T-helper 1 cell treated with Interleukin-12 subunit alpha and Interleukin-12 subunit beta and Interleukin-4 antibody, amounts not matched to agents 30 μg/mL and 1 μg/mL, for 36 hours (primary cell): ENCODE measurements around the gene NACAD.

Experiments used
- H3K27ac Mint-ChIP-seq: one replicate; pipeline ENCODE4 v1.8.0; 2021; ENCODE audit warnings: mild to moderate bottlenecking, mixed read lengths
- H3K27me3 Mint-ChIP-seq: one replicate; pipeline ENCODE4 v1.8.0; 2021; ENCODE audit warnings: low read depth, mixed read lengths
- H3K36me3 Mint-ChIP-seq: one replicate; pipeline ENCODE4 v1.8.0; 2021; ENCODE audit warnings: low read depth, mixed read lengths
- H3K4me1 Mint-ChIP-seq: one replicate; pipeline ENCODE4 v1.8.0; 2021; ENCODE audit warnings: low read depth, mixed read lengths
- H3K4me3 Mint-ChIP-seq: one replicate; pipeline ENCODE4 v1.8.0; 2021; ENCODE audit warnings: mild to moderate bottlenecking, moderate library complexity, mixed read lengths
- H3K9me3 Mint-ChIP-seq: one replicate; pipeline ENCODE4 v1.8.0; 2021; ENCODE audit warnings: mixed read lengths

NACAD gene

DNA sequence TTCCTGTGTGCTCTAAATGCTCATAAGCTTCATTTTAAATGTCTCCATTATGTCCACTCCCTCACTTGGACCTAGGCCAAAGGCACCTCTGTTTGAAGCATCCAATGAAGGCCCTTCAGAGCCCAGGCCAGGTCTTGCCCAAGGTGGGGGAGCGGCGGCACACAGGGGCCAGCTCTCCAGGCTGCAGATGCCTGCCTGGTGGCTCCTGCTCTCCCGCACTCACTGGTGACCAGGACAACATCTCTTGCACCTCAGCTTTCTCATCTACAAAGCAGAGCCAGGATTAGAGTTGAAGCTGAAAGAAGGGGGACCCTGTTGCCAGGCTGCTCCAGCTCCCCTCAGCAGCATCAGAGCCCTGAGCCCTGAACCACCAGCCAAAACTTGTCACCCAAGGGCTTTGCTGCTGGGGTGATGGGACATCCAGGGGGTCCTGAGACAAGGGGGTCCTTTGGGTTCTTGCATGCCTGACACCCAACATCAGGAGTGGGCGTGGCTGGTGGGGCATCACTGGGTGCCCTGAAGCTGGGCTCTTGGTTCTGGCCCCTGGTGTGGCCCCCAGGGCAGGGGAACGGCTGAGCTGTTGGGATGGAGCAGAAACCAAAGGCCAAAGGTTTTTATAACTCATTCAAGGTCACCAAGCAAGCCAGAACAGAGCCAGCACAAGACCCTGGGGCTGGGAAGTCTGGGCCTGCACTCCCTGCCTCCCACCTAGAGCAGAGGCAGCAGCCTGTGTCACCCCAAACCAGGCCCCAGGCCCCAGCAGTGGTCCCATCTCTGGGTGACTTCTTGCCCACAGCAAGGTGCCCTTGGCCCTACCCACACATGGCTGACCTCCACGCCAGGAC, 1.2 kb downstream of the NACAD start:
- H3K9me3 Mint-ChIP-seq: no peaks in the 10 kb centered on the region
- H3K27ac Mint-ChIP-seq: no peak overlapping the region
- peaks cover 25% of the 10 kb centered on the region for H3K27me3 Mint-ChIP-seq
- no peaks in the 10 kb centered on the region for H3K36me3 Mint-ChIP-seq
- H3K4me3 Mint-ChIP-seq: no peak overlapping the region
- H3K4me1 Mint-ChIP-seq: peaks cover 6% of the 10 kb centered on the region

DNA sequence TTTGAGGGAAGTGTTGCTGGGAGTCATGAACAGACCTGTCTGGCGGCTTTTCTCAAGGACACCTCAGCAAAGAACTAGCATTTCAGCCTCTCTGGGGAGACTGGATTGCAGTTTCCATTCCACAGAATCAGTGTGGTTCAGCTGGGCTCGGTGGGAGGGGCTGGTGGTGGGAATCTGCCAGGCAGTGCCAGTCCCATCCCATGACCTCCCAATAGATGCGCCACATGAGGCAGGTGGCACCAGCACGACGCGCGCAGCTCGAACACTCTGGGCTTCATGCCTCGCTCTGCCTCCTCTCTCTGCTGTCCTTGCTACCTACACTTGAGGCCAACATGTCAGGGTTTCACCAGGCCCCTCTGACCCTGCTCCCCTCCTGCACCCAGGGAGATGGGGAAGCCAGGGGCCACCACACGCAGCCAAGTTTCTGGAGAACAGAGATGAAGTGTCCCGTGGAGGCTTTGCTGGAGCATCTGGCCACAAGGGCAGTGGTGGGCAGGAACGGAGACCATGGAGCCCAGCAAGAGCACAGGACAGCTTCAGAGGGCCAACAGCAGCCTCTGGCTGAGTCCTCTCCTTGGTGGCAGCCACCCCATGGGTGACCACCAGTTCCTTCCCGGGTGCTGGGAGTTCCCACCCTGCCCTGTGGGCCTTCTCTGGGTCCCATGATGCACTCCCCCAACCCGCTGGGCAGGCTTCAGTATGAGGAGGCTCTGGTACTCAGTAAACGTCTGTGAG, 2.3 kb downstream of the NACAD start:
- H3K9me3 Mint-ChIP-seq: no peaks in the 10 kb centered on the region
- H3K4me1 Mint-ChIP-seq: peaks cover 6% of the 10 kb centered on the region
- no peak overlapping the region for H3K27ac Mint-ChIP-seq
- no peaks in the 10 kb centered on the region for H3K36me3 Mint-ChIP-seq
- peaks cover 15% of the 10 kb centered on the region for H3K27me3 Mint-ChIP-seq
- H3K4me3 Mint-ChIP-seq: no peak overlapping the region

GRCh38 chr7:45085619-45086200, 3.1 kb downstream of the NACAD start:
- Mint-ChIP-seq H3K9me3 (no peaks in the 10 kb centered on the region), H3K4me3 (no peak overlapping the region), H3K27ac (no peak overlapping the region), H3K4me1 (peaks cover 6% of the 10 kb centered on the region), H3K27me3 (peaks cover 13% of the 10 kb centered on the region), H3K36me3 (no peaks in the 10 kb centered on the region)

GRCh38 chr7:45084901-45085618, 3.7 kb downstream of the NACAD start:
- Mint-ChIP-seq H3K4me1 (peaks cover 7% of the 10 kb centered on the region), H3K9me3 (no peaks in the 10 kb centered on the region), H3K27me3 (peaks cover 10% of the 10 kb centered on the region), H3K4me3 (no peak overlapping the region), H3K27ac (no peak overlapping the region), H3K36me3 (no peaks in the 10 kb centered on the region)

GRCh38 chr7:45084336-45084735, 4.4 kb downstream of the NACAD start:
- Mint-ChIP-seq H3K9me3 (no peaks in the 10 kb centered on the region), H3K4me3 (no peak overlapping the region), H3K27me3 (peaks cover 2% of the 10 kb centered on the region), H3K27ac (no peak overlapping the region), H3K36me3 (no peaks in the 10 kb centered on the region), H3K4me1 (peaks cover 4% of the 10 kb centered on the region)

GRCh38 chr7:45082831-45083331, 5.9 kb downstream of the NACAD start:
- Mint-ChIP-seq H3K9me3 (no peaks in the 10 kb centered on the region), H3K27ac (no peak overlapping the region), H3K4me1 (peaks cover 1% of the 10 kb centered on the region), H3K27me3 (no peaks in the 10 kb centered on the region), H3K4me3 (no peak overlapping the region), H3K36me3 (peaks cover 2% of the 10 kb centered on the region)

GRCh38 chr7:45082031-45082830, 6.5 kb downstream of the NACAD start:
- Mint-ChIP-seq H3K9me3 (no peaks in the 10 kb centered on the region), H3K4me3 (no peak overlapping the region), H3K4me1 (peaks cover 1% of the 10 kb centered on the region), H3K27ac (no peak overlapping the region), H3K36me3 (peaks cover 3% of the 10 kb centered on the region), H3K27me3 (no peaks in the 10 kb centered on the region)

DNA sequence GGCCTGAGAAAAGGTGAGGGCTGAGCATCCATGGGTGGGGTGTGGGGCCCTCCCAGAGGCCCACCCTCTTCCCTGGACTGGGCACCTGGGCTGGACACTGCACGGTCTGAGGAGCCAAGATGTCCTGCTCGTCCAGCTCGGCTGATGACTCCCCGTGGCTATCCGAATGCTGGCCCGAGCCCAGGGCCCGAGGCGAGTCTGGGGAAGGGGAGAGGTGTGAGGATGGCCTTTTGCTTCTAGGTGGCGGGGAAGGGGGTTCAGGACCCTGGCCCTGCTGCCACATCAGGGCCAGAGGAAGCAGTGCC, 7.1 kb downstream of the NACAD start:
- Mint-ChIP-seq H3K27ac (no peak overlapping the region), H3K4me3 (no peak overlapping the region), H3K36me3 (peaks cover 6% of the 10 kb centered on the region), H3K4me1 (peaks cover 3% of the 10 kb centered on the region), H3K27me3 (no peaks in the 10 kb centered on the region), H3K9me3 (no peaks in the 10 kb centered on the region)

- Mint-ChIP-seq H3K27ac (no peak overlapping the region), H3K36me3 (peaks cover 6% of the 10 kb centered on the region)
Observed at GRCh38 chr7:45080958-45081669, 7.7 kb downstream of the NACAD start.

DNA sequence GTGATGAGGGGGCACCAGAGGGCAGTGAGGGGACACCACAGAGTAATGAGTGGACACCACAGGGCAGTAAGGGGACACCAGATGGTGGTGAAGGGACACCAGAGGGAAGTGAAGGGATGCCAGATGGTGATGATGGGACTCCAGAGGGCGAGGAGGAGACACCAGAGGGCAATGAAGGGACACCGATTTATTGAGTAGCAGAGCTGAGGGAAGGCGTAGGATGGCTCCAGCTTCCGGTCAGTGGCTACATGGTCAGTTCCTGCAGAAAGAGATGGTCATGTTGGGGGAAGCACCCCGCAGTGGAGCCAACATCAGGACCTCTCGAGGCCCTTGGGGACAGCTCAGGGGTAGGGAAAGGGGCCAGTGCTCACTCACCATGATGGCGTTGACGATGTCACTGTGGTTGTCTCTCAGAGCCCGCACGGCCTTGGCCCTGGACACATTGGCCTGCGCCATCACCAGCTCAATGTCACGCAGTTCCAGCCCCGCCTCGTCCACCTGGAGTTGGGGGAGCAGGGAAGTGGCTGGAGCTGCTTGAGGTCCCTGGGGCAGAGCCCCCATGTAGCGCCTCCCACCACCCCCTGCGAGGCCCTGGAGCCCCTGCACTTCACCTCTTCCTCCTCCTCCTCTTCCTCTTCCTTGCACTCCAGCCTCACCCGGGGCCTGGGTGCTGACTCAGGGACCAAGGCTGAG, 8.4 kb downstream of the NACAD start:
- Mint-ChIP-seq H3K9me3 (no peaks in the 10 kb centered on the region), H3K4me3 (no peak overlapping the region), H3K27ac (peak overlapping the region; percentile 17), H3K4me1 (peaks cover 3% of the 10 kb centered on the region), H3K27me3 (no peaks in the 10 kb centered on the region), H3K36me3 (peaks cover 10% of the 10 kb centered on the region)

More at GRCh38 chr7:45080958-45081669, 7.7 kb downstream of the NACAD start:
- Mint-ChIP-seq H3K27me3 (no peaks in the 10 kb centered on the region), H3K4me3 (no peak overlapping the region), H3K4me1 (peaks cover 3% of the 10 kb centered on the region), H3K9me3 (no peaks in the 10 kb centered on the region)

DNA sequence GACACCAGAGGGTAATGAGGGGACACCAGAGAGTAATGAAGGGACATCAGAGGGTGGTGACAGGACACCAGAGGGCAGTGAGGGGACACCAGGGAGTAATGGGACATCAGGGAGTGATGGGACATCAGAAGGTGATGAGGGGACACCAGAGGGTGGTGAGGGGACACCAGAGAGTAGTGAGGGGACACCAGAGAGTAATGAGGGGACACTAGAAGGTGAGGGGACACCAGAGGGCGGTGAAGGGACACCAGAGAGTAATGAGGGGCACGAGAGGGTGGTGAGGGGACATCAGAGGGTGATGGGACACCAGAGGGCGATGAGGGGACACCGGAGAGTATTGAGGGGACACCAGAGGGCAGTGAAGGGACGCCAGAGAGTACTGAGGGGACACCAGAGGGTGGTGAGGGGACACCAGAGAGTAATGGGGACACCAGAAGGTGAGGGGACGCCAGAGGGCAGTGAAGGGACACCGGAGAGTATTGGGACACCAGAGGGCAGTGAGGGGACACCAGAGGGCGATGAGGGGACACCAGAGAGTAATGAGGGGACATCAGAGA, 10.6 kb downstream of the NACAD start:
- Mint-ChIP-seq H3K9me3 (no peaks in the 10 kb centered on the region), H3K27me3 (no peaks in the 10 kb centered on the region), H3K36me3 (peaks cover 26% of the 10 kb centered on the region), H3K27ac (no peak overlapping the region), H3K4me1 (peaks cover 3% of the 10 kb centered on the region), H3K4me3 (no peak overlapping the region)

- no peak overlapping the region for H3K27ac Mint-ChIP-seq
- peaks cover 4% of the 10 kb centered on the region for H3K4me1 Mint-ChIP-seq
- peaks cover 31% of the 10 kb centered on the region for H3K36me3 Mint-ChIP-seq
- H3K9me3 Mint-ChIP-seq: no peaks in the 10 kb centered on the region
- H3K27me3 Mint-ChIP-seq: no peaks in the 10 kb centered on the region
- H3K4me3 Mint-ChIP-seq: no peak overlapping the region
Observed at GRCh38 chr7:45077579-45077978, 11.2 kb downstream of the NACAD start.

GRCh38 chr7:45076946-45077345, 11.8 kb downstream of the NACAD start:
- H3K9me3 Mint-ChIP-seq: no peaks in the 10 kb centered on the region
- H3K4me3 Mint-ChIP-seq: no peak overlapping the region
- peaks cover 34% of the 10 kb centered on the region for H3K36me3 Mint-ChIP-seq
- H3K4me1 Mint-ChIP-seq: peaks cover 6% of the 10 kb centered on the region
- H3K27ac Mint-ChIP-seq: no peak overlapping the region
- H3K27me3 Mint-ChIP-seq: no peaks in the 10 kb centered on the region
